HuH-7 (cell line): ENCODE results near the gene IRF8.
"Not testable (repeated sequence)": the region's sequence is repeated elsewhere in the genome, so short reads cannot be mapped to it uniquely, and the experiment has no call there.

Experiments used
- DNase-seq: peaks from one replicate; pipeline ENCODE4 v3.0.0; 2011; ENCODE audit warnings: low spot score

The IRF8 gene

DNA sequence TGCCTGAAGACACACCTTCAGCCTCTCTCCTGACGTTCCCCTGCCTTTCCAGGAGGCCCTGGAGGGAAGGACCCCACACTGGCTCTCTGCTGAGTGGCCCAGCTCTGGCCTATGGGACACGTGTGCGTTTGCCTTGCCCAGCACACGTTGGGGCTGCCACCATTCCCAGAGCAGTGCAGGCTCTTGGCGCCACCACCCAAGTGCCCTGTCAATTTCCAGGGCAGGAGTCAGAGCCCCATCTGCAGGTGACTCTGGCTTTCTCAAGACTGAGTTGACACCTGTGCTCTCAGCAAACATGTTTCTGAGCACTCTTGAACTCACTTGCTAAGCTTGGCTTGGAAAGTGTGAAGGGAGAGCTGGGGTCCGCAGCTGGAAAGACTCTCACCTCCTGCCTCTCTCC is 4.7 kb upstream of the IRF8 start:
- no peak for DNase-seq

DNA sequence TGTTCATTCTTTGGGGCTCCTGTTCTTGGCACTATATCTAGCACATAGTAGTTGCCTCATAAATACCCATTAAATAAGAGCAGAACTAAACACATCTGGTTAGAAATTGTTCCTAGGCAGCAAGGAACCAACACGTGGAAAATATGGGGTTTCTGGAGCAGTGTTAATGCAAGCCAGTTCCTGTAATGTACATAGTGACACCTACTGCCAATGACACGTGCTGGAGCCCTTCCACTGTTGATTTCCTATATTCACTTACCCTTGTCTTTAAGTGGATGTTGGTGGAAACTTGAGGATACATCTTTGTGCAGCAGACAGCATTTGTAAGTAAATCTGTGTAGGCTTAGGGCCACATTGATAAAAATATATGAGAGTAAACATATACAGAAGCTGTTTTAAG is 1.6 kb upstream of the IRF8 start:
- no peak for DNase-seq

DNA sequence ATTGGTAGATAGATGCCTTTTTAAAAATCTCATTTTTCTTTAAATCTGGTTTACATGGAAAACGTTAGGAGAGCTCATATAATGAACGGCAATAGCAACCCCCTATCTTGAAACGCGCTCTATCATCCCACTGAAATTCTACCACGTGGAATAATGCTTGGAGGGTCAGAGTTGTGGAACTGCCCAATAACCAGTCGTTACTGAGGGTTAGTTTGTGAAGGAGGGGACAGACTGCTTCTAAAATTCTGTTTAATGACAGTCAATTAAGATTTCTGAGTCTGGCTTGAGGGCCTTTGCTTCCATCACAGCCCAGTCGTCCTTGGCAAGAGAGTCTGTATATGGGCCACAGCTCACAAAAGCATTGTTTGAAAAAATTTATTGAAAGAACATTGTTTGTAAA is 482 bp downstream of the IRF8 start:
- DNase-seq, result no peak

DNA sequence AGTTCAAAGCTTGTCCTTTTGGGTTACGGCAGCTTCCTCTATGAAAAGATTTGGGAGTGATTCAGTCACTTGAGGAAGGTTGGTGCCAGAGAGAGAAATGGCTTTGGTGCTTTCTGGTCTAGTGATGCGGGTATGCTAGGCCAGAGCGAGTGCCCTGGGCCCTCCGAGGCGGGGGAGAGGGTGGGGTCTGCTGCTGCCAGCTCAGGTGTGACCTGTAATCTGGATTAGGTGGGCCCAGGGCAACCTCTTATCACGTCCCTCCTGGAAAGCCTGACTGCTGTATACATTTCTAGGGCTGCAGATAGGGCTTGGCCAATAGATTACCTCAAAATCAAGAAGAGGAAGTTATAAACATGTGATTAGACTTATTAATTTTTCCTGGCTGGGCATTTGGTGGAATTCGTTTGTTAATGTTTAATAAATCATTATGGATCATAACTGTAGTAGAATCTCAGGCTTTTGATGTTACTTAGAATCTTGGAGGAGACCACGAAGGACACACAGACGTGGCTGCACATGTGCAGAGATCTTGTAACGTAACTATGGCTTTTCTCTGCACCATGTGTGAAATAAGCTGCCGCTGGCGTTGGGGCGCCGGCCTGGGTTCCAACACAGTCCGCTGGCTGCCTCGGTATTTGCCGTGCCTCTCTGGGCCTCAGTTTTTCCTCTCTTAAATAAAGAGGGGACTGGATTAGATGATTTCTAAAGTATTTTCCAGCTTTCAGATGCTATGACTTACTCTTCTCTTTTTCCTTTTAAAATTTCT is 1.2 kb downstream of the IRF8 start:
- no peak for DNase-seq

DNA sequence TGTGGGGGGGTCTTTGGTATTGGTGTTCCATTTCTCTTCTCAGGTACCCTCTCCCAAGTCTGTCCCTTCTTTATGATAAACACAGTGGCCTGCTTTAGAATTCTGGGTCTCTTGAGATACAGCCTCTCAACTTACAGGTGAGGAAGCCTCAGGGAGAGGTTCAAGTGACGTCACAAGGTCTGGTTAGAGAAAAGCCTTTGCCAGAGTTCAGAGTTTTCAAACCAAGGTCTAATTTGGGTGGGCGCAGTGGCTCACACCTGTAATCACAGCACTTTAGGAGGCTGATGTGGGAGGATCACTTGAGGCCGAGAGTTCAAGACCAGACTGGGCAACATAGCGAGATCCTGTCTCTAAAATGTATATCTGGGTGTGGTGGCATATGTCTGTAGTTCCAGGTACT is 2.1 kb downstream of the IRF8 start:
- no peak for DNase-seq

DNA sequence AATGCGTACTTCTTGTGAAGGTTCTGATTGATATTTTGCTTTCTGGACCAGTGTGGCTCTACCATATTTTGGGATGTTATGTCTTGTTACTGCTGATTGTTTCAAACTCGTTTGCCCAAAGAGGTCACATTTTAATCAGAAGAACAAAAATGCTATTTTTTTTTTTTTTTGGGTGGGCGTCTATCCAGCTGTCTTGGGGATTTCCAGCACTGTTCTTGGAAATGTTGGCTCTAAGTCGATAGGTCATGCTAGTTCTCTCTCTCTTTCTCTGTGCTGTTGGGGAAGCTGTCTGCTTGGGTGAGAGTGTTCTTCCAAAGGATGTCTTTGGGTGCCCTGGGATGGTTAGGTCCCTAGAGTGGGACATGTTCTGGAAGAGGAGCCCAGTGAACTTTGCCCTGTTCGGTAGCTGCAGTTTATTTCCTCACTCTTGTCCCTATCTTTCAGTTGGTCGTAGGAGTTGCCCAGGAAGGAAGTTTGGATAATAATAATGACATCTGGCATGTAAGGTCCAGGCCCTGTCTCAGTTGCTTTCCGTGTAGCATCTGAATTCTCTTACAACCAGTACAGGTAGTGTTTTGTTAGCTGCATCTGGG is 2.9 kb downstream of the IRF8 start:
- no peak for DNase-seq

DNA sequence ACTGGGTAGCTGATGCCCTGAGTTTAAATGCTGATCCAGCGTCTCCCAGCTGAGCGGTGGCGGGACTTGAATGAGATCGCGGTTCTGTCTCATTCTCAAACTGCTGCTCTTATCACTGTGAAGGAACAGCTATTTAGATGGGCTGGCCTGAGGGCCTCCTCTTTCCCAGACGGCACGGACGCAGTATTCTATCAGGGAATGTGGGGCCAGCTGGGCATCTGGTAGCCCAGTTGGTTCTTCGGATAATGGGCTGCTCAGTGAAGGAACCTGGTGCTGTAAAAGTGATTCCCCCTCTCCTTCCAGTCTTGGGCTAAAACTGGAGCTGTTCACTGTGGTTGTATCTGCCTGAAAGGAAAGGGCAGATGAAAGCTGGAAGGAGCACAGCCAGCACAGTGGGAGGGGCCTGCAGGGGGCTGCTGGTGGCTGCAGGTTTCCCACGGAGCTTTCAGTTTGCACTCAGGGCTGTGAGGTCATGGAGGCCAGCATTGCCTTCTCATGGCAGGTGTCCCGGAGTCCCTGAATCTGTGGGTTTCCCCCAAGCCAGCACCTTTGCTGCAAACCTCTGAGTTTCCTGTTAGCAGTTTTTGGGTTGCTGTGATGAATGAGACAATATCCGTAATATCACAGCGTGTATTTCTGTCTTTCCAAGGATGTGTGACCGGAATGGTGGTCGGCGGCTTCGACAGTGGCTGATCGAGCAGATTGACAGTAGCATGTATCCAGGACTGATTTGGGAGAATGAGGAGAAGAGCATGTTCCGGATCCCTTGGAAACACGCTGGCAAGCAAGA is 3.6 kb downstream of the IRF8 start:
- no peak for DNase-seq

DNA sequence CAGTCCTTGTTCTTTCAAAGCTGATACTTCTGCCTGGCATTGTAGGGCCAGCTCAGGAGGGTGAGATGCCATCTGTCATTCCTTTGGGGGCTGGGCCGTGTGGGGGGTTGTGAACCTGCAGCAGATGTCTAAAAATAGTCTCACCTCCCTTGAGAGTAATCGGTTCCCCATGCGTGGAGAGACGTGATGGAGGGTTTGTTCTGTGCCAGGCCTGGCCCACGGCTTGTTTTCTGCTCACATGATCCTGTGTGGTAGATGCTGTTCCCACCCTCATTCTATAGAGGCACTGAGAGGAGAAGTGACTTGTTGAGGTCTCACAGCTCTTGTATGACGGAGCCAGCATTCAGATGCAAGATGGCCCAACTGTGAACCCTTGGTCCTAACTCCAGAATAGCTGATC is 4.6 kb downstream of the IRF8 start:
- no peak for DNase-seq

DNA sequence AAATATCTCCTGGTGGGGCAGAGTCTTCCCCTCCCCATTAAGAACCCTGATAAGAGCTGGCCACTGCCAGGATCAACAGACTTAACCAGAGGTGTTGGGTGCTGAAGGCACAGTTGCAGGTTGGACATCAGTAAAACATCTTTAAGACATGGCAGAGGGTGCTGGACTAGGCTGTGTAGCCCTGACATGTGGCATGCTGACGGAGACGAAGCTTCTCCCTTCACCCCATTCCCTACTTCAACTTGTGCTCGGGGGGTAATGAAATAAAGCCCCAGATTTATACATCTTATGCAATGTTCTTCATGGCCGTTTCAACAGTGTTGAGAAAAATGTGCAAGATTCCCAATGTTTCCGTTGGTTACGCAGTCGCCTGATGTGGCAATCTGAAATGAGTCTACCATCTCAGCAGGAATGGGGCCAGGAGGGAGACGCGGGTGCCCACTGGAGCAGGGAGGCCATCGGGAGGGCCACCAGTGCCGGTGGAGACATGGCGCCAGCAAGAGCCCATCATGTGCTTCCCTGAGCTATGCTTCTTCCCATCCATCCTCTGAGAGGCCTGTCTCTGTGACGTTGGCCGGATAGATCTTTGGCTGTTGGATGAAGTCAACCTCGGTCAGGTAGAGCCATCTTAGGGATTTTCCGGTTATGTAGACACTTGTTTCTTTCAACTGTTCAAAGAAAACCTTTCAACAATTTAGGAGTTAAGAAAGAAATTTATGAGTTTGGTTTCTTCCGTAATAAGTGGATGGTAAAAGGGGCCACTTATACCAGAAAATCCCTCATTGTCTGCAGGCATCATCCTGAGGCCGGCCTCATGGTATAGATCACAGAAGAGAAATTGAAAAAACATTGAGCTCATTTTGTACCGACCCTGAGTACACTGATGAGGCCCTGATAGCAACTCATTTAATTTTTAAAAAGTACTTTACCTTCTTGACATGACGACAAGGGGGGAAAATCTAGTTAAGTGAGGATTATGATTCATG is 6.4 kb downstream of the IRF8 start:
- no peak for DNase-seq

DNA sequence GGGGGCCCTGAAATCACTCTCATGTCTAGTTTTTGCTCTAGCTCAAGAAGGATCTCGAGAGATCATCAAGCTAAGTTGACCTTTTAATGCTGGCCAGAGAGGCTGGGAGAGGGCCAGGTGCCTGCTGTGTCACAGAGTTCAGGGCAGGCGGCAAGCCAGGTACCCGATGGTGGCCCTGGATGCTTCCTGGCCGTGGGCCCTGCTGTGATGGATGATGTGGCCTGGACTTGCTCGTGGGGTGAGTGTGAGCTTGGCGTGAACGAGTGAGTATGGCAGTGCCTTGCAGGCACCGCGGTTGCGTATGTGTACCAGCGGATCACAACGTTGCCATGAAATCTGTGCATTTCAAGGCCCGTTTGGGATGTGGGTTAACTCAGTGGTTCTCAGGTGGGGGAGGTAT is 7.4 kb downstream of the IRF8 start:
- DNase-seq, result no peak

DNA sequence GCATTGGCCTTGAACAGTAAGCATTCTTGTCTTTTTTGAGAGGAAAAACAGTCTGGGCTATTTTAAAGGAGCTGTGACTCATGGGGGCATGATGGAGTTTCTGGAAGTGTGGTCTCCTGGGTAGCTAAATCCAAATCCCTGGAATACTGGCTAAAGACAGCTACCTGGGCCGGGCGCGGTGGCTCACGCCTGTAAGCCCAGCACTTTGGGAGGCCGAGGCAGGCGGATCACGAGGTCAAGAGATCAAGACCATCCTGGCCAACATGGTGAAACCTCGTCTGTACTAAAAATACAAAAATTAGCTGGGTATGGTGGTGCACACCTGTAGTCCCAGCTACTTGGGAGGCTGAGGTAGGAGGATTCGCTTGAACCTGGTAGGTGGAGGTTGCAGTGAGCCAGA is 8.3 kb downstream of the IRF8 start:
- DNase-seq, result not testable (repeated sequence)

DNA sequence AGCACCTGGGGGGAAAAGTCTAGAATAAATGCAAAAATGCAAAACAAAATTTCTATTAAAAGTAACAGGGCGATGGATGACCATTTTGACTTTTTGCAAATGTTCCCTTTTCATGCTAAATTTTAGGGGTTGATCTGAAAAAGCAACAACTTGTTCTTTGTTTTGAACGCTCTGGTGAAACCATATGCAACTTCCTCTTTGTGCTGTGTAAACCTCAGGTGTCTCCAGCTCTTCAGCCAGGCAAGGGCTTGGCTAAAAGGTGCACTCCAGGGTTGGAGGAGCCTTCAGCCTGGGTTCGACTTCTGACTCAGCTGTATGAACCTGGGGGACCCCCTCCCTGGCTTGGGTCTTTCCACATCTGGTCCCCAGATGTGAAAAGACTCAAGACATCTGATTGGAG is 9.5 kb downstream of the IRF8 start:
- DNase-seq, result no peak

DNA sequence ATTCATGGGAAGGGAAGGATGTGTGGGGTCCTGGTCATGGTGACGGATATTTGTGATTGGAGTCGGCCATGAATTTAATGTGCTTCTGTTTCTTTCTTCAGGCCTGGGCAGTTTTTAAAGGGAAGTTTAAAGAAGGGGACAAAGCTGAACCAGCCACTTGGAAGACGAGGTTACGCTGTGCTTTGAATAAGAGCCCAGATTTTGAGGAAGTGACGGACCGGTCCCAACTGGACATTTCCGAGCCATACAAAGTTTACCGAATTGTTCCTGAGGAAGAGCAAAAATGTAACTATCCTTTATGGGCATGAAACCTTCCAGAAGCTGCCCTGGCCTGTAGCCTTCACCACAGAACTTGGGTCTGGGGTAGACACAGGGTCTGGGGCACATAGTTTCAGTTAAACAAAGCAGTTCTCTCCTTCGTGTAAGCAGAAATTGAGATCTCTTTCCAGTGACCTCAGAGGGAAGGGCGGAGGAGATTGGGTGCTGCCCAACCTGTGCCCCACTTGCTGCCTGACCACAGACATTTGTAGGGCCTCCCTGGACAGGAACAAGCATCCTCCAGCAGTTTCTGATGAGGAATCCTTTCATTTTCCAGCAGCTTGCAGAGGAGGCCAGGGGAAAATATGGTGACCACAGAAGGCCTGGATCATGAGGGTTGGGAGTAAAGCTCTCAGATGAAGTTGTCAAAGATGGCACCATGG is 10.1 kb downstream of the IRF8 start:
- no peak for DNase-seq

DNA sequence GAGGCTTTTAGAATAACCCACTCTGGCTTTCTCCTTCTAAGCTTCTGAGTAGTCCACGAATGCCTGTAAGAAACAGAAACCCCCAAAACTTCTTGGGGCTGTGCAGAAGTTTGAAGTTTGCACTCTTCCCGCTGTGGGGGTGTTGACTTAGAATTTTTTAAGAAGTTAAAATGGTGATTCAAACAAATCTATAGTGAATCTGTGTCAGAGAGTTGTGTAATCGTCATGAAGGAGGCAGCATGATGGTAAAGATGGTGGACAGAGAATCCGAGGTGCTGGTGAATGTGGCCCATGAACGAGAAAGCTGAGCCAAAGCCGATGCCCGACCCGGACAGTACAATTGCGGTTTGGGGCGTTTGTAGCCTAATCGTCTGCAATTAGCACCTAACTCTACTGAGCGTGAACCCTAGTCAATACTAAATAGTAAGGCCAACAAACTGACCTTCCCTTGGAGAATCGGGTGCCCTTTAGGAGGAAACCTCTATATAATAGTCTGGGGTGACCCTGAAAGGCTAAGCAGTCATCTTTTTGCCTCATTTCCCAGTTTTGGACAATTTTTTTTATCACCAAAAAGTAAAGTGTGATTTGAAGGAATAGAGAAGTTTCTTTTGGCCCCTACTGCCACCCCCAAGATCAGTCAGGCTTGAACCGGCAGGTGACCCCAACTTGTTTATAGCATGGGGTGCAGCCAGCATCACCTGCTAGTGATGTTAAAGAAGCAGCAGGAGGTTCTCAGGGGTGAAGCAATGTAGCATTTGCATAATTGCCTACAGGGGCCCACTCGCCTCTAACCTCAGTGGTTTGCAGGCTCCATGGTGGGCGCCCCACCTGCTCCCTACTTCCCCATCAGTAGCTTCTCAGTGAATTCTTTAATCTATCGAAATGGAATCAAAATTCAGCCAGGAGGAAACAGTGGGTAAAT is 11.2 kb downstream of the IRF8 start:
- DNase-seq, result no peak

DNA sequence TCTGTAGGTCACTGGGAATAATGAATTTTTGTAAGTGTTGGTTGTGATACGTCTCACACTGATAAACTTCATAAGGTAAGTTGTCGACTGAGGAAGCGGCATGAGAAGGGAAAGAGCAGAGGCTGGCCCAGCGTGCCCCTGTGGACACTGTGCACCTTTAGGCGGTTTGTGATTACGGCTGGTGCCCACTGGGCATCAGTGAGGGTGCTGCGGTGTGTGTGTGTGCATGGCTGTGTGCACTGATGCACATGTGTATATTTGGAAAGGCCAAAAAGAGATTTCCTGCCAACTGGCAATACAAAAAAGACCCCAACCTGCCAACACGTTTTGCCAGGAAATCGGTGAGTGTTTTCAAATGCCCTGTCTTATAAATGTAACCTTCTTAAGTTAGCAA is 11.9 kb downstream of the IRF8 start:
- no peak for DNase-seq

DNA sequence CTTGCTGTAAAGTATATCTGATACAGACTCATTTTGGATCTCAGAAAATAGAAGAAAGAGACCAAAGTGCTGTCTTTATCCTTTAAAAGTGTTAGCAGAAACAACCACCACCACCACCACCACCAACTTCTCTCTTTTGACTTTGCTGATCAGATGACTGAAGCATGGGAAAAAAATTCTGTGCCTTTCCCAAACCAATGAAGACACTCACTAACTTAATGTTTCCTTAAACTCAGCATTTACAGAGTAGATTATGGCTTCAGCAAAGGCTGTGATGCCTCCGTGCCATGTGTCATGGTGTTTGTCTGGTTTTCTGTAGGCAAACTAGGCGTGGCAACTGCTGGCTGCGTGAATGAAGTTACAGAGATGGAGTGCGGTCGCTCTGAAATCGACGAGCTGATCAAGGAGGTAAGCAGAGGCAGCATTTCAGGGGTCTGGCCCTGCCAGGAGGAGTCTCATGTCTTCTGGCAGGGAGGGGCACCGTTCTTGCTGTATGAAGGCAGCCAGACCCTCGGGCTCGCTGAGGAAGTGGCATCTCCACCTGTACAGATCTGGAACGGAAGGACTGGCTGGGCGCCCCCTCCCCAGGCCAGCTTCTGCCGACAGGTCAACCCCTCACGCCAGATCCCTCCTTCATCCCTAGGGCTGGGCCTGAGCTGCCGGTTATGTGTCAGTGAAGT is 12.4 kb downstream of the IRF8 start:
- DNase-seq, result no peak

DNA sequence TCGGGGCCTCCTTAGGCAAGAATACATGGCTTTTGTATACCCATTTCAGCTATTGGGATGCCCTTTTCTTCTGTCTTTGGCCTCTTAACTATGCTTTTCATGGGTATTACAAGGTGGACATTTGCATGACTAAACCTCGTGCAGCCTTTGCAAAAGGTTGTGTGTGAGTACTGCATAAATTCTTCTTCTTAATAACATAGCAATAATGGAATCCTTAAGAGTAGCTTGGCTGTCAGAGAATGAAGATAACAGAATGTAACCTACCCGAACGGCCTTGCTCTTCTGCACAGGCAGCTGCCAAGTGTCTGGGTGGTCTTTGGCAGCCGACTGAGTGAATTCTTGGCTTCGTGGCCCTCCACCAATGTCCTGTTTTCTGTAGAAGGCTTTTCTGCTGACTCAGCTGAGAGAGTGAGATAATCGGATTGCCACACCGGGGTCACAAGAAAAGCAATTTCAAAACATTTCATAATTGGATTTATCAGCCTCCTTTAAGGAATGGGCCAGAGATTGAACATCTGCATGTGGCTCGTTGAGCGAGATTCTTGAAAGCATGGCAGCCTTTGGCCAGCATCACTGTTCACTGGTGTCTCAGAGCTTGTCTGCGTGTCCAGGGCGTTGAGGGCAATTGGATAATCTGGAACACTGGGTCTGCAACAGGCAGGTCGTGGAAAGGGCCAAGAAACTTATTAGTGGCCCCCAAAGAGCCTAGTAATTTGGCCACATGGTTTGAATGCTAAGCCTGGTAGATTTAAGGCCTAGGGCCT is 13.4 kb downstream of the IRF8 start:
- DNase-seq, result no peak

DNA sequence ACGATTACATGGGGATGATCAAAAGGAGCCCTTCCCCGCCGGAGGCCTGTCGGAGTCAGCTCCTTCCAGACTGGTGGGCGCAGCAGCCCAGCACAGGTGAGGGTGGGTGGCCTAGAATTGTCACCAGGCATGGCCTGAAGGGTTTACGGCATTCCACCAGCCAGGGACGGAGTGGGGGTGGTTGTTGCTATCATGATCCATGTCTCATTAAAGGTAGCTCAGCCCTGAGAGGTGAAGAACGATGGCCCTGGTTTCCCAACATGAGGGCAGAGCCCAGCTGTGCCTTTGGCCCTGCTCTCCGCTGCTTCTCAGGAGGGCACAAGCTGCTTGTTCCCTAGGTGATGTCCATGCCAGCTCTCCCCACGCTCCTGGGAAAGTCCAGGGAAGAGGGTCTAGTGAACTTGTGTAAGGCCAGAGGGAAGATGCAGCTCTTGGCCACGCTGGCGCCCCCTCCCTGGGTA is 14.2 kb downstream of the IRF8 start:
- no peak for DNase-seq
